GM23248 (cell line): ENCODE results near the gene ATP8A2. TPM values are rescaled to one million over a fixed set of nuclear protein-coding genes. Genes with fewer than 3 reads are reported as not detected.

Experiments
- DNase-seq: peaks from one replicate; pipeline ENCODE4 v3.0.0-alpha.2; 2015
- H2AFZ ChIP-seq: fragments of 200-600 bp; sonication (generic); 2 replicates; pipeline ENCODE4 v1.6.1; 2016; ENCODE audit warnings: antibody characterized with exemption
- H3F3A ChIP-seq: fragments of 200-600 bp; sonication (generic); 2 replicates; pipeline ENCODE4 v1.6.1; 2016; ENCODE audit warnings: mild to moderate bottlenecking, antibody characterized with exemption, mixed run types; ENCODE audit not compliant: insufficient read depth
- H3K27ac ChIP-seq: fragments of 200-600 bp; sonication (generic); 2 replicates; pipeline ENCODE4 v1.5.1; 2016; ENCODE audit warnings: mild to moderate bottlenecking
- H3K27me3 ChIP-seq: fragments of 200-600 bp; sonication (generic); replicated peaks from 2 replicates; pipeline ENCODE4 v1.6.1; 2016; ENCODE audit warnings: mild to moderate bottlenecking; ENCODE audit not compliant: insufficient read depth
- H3K36me3 ChIP-seq: fragments of 200-600 bp; sonication (generic); 2 replicates; pipeline ENCODE4 v1.6.1; 2016; ENCODE audit warnings: low read depth, mild to moderate bottlenecking
- H3K4me1 ChIP-seq: fragments of 200-600 bp; sonication (generic); 2 replicates; pipeline ENCODE4 v1.6.1; 2016; ENCODE audit warnings: mild to moderate bottlenecking; ENCODE audit not compliant: insufficient read depth
- H3K4me2 ChIP-seq: fragments of 200-600 bp; sonication (generic); one replicate; pipeline ENCODE4 v1.6.1; 2016; ENCODE audit warnings: mild to moderate bottlenecking; ENCODE audit not compliant: unreplicated experiment
- H3K4me3 ChIP-seq: fragments of 200-600 bp; sonication (generic); 2 replicates; pipeline ENCODE4 v1.5.1; 2016; ENCODE audit warnings: mild to moderate bottlenecking
- H3K79me2 ChIP-seq: fragments of 200-600 bp; sonication (generic); 2 replicates; pipeline ENCODE4 v1.6.1; 2016; ENCODE audit warnings: mild to moderate bottlenecking; ENCODE audit not compliant: insufficient read depth
- H3K9ac ChIP-seq: fragments of 200-600 bp; sonication (generic); 2 replicates; pipeline ENCODE4 v1.6.1; 2016; ENCODE audit warnings: mild to moderate bottlenecking
- H3K9me2 ChIP-seq: fragments of 200-600 bp; sonication (generic); 2 replicates; pipeline ENCODE4 v1.6.1; 2016; ENCODE audit warnings: mixed run types, mild to moderate bottlenecking, moderate library complexity; ENCODE audit not compliant: insufficient read depth
- H3K9me3 ChIP-seq: fragments of 200-600 bp; sonication (generic); one replicate; pipeline ENCODE4 v1.6.1; 2017; ENCODE audit warnings: low read depth
- H4K20me1 ChIP-seq: fragments of 200-600 bp; sonication (generic); 2 replicates; pipeline ENCODE4 v1.6.0; 2016; ENCODE audit not compliant: insufficient read depth
- EZH2 ChIP-seq: fragments of 200-600 bp; sonication (generic); IDR thresholded peaks from 2 replicates; pipeline ENCODE4 v1.6.1; 2018; ENCODE audit warnings: antibody characterized with exemption, mild to moderate bottlenecking; ENCODE audit not compliant: insufficient read depth, poor library complexity, severe bottlenecking
- EZH2phosphoT487 ChIP-seq: fragments of 200-600 bp; sonication (generic); IDR thresholded peaks from 2 replicates; pipeline ENCODE4 v1.6.1; 2018; ENCODE audit warnings: antibody characterized with exemption, moderate library complexity, mild to moderate bottlenecking, low read depth; ENCODE audit not compliant: insufficient read depth
- WGBS, 2 experiments: methylation state at CpG; one replicate each; pipeline ENCODE4 v1.1.6; 2015 to 2017; ENCODE audit warnings: low lambda C conversion rate in 2 of 2, low coverage in 1 of 2; ENCODE audit errors: missing lambda C conversion rate in 2 of 2; 5-methylcytosine and 5-hydroxymethylcytosine counted together
- in situ Hi-C: fragments of 300-500 bp; cut with MboI; formaldehyde crosslinking; loops from 2 replicates; pipeline ENCODE4 v1.15.0; 2020
- polyA plus RNA-seq: library from polyadenylated mRNA; unstranded; fragments of >200 nt; fragmentation: Nextera tagmentation; extraction: Ambion mirVana; gene quantifications from 2 replicates; pipeline ENCODE4 v1.2.1, GENCODE V29; 2016
- total RNA-seq: library from RNA; depleted of rRNA; stranded (reverse); fragments of >200 nt; shearing (Covaris generic); gene quantifications from 2 replicates; pipeline ENCODE4 v1.2.3, GENCODE V29; 2014

The ATP8A2 gene
- total and polyA plus RNA-seq, 2 experiments from 2014 or later = under 0.01 to 0.05 TPM

DNA sequence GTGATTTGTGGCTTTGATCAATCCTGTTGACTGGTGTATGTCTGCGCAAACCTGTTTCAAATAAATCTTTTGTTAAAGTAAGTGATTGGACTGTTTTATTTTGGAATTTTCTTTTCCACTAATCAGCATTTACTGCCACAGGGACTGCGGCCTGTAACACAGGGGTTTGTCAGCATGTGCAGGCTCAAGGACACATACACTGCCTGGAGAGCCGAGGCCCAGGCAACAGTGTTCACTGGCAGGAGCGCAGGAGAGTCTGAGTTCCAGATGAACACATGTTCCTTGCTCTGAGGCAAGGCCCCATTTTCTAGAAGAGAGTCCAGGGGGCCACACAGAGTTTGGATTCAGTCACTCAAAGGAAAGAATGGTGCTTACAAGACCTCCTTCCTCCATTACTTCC is 654.0 kb downstream of the ATP8A2 start:
- WGBS, 2 experiments = 57 to 69% methylated on average over 4 of the region's 4 CpGs
- H3K9ac ChIP-seq = no peak overlapping the region
- H3K4me1 ChIP-seq = peaks cover 15% of the 10 kb centered on the region
- no peak overlapping the region for H2AFZ ChIP-seq
- H3F3A ChIP-seq = peaks cover 20% of the 10 kb centered on the region
- no peak for TF ChIP-seq EZH2
- no peak for TF ChIP-seq EZH2phosphoT487
- H3K27ac ChIP-seq = no peak overlapping the region
- H3K9me2 ChIP-seq = no peaks in the 10 kb centered on the region
- H3K27me3 ChIP-seq = 0 out of 2 replicates have a peak, but pooled peaks cover 5% of the 10 kb centered on the region
- no peak overlapping the region for H3K4me2 ChIP-seq
- H3K36me3 ChIP-seq = no peaks in the 10 kb centered on the region
- H3K9me3 ChIP-seq = no peaks in the 10 kb centered on the region
- H4K20me1 ChIP-seq = no peaks in the 10 kb centered on the region
- in situ Hi-C loops = no loop called here
- DNase-seq = no peak
- H3K79me2 ChIP-seq = no peaks in the 10 kb centered on the region
- H3K4me3 ChIP-seq = no peak overlapping the region

DNA sequence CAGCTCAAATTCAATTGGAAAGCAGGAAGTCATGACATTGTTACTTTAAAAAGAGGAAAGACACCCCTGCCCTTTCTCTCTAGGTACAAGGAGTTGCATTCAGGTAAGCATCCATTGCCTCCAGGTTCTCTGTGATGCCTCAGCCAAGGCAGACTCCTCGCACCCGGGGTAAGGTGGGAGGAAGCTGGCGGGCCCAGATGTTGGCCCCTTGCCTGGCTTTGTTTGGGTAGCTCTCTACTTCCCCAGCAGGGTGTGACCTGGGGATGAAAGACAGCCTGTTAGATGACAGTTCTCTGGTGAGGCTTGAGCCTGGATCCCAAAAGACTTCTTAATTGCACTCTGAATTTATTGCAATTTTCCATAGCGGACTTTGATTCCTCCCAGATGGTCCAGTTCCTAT is 654.4 kb downstream of the ATP8A2 start:
- H3K9me3 ChIP-seq = no peaks in the 10 kb centered on the region
- in situ Hi-C loops = no loop called here
- no peak for TF ChIP-seq EZH2
- no peak for TF ChIP-seq EZH2phosphoT487
- H3K27me3 ChIP-seq = 0 out of 2 replicates have a peak, but pooled peaks cover 5% of the 10 kb centered on the region
- DNase-seq = no peak
- peaks cover 14% of the 10 kb centered on the region for H3K4me1 ChIP-seq
- H3F3A ChIP-seq = peaks cover 16% of the 10 kb centered on the region
- H3K9ac ChIP-seq = no peak overlapping the region
- no peaks in the 10 kb centered on the region for H3K79me2 ChIP-seq
- no peak overlapping the region for H3K4me3 ChIP-seq
- 33 to 38% methylated on average over 4 of the region's 4 CpGs for WGBS, 2 experiments
- H3K36me3 ChIP-seq = no peaks in the 10 kb centered on the region
- no peak overlapping the region for H2AFZ ChIP-seq
- no peak overlapping the region for H3K4me2 ChIP-seq
- no peaks in the 10 kb centered on the region for H4K20me1 ChIP-seq
- H3K9me2 ChIP-seq = no peaks in the 10 kb centered on the region
- H3K27ac ChIP-seq = no peak overlapping the region

GRCh38 chr13:26029581-26030136 is 657.9 kb downstream of the ATP8A2 start:
- Histone ChIP-seq H3K27ac (no peak overlapping the region), H4K20me1 (no peaks in the 10 kb centered on the region), H3K9me3 (no peaks in the 10 kb centered on the region), H2AFZ (no peak overlapping the region), H3K4me2 (no peak overlapping the region), H3K4me3 (no peak overlapping the region), H3K36me3 (no peaks in the 10 kb centered on the region), H3K9me2 (no peaks in the 10 kb centered on the region), H3K4me1 (no peaks in the 10 kb centered on the region), H3F3A (no peaks in the 10 kb centered on the region), H3K9ac (no peak overlapping the region), H3K79me2 (no peaks in the 10 kb centered on the region), H3K27me3 (peaks cover 5% of the 10 kb centered on the region; the same call in 1 of the 2 replicates)
- TF ChIP-seq EZH2phosphoT487 (no peak), EZH2 (no peak)
- in situ Hi-C loops = no loop called here
- WGBS, 2 experiments = 59 to 73% methylated on average over 4 of the region's 4 CpGs
- no peak for DNase-seq

DNA sequence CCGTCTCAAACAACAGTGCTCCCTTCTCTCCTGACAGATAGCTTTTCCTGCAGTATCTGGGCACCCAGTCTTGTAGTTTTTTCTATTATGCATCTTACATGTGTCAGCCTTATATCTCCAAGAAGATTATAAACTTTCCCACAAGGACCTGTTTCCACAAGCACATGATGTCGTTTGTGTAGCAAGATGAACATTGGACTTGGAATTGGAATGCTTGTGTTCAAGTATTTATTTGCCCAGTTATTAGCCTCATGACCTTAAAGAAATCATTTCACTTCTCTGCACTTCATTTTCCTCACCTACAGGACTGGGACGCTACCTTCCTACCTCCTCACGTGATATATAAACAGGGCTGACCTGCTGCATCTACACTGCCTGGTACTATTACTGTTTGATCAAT is 658.6 kb downstream of the ATP8A2 start:
- Histone ChIP-seq H3K9ac (no peak overlapping the region), H2AFZ (no peak overlapping the region), H3K27ac (no peak overlapping the region), H3K27me3 (peaks cover 12% of the 10 kb centered on the region; the same call in 1 of the 2 replicates), H3F3A (no peaks in the 10 kb centered on the region), H3K4me3 (no peak overlapping the region), H4K20me1 (no peaks in the 10 kb centered on the region), H3K79me2 (no peaks in the 10 kb centered on the region), H3K36me3 (no peaks in the 10 kb centered on the region), H3K4me1 (no peaks in the 10 kb centered on the region), H3K9me2 (no peaks in the 10 kb centered on the region), H3K9me3 (no peaks in the 10 kb centered on the region), H3K4me2 (no peak overlapping the region)
- TF ChIP-seq EZH2phosphoT487 (no peak), EZH2 (no peak)
- no peak for DNase-seq
- 48 to 49% methylated on average over 4 of the region's 4 CpGs for WGBS, 2 experiments
- in situ Hi-C loops = no loop called here

- Histone ChIP-seq H4K20me1 (no peaks in the 10 kb centered on the region), H2AFZ (no peak overlapping the region), H3K4me1 (no peaks in the 10 kb centered on the region), H3K9me2 (no peaks in the 10 kb centered on the region), H3F3A (no peaks in the 10 kb centered on the region), H3K79me2 (no peaks in the 10 kb centered on the region), H3K27ac (no peak overlapping the region), H3K27me3 (peaks cover 16% of the 10 kb centered on the region; the same call in 1 of the 2 replicates), H3K9ac (no peak overlapping the region), H3K4me2 (no peak overlapping the region), H3K4me3 (no peak overlapping the region), H3K9me3 (no peaks in the 10 kb centered on the region), H3K36me3 (no peaks in the 10 kb centered on the region)
- TF ChIP-seq EZH2 = no peak
- no peak for TF ChIP-seq EZH2phosphoT487
- in situ Hi-C loops = no loop called here
- 41 to 45% methylated on average over 3 of the region's 3 CpGs for WGBS, 2 experiments
- DNase-seq = no peak
These were observed 662.2 kb downstream of the ATP8A2 start for GRCh38 chr13:26034018-26034417.
